NCI-H2171 treated with DMSO at 0.1 percent for 48 hours (cell line): ENCODE measurements around the gene CLEC9A.
"Not testable (repeated sequence)": the region's sequence is repeated elsewhere in the genome, so short reads cannot be mapped to it uniquely, and the experiment has no call there.

Source experiments
- DNase-seq: peaks from one replicate; lab custom pipeline; 2025; lab: John Stamatoyannopoulos, UW

The CLEC9A gene

GRCh38 chr12:10030446-10030845 lies at the start of gene CLEC9A:
Gene CLEC9A (plus strand): TSS chr12:10030682. CDS start chr12:10052688, 22,006 bp downstream.
- DNase-seq, result no peak

GRCh38 chr12:9991876-9992275 lies 38.6 kb upstream of the CLEC9A start:
- DNase-seq, result no peak

GRCh38 chr12:9992296-9992695 lies 38.2 kb upstream of the CLEC9A start:
- no peak for DNase-seq

GRCh38 chr12:9999016-9999415 lies 31.5 kb upstream of the CLEC9A start, which contains the start of gene CLEC1B:
Gene CLEC1B (minus strand): TSS chr12:9999121. CDS start chr12:9999100, 21 bp downstream.
- no peak for DNase-seq

- DNase-seq, result no peak
Observed at GRCh38 chr12:10001171-10001776, 29.2 kb upstream of the CLEC9A start.

- DNase-seq, result no peak
Observed at GRCh38 chr12:10012630-10013330, 17.7 kb upstream of the CLEC9A start.

- no peak for DNase-seq
Observed at GRCh38 chr12:10015450-10015849, 15.0 kb upstream of the CLEC9A start.

GRCh38 chr12:10016881-10017280 lies 13.6 kb upstream of the CLEC9A start:
- DNase-seq, result no peak

GRCh38 chr12:10018386-10018785 lies 12.1 kb upstream of the CLEC9A start:
- no peak for DNase-seq

GRCh38 chr12:10021342-10021741 lies 9.1 kb upstream of the CLEC9A start:
- DNase-seq, result no peak

GRCh38 chr12:10025236-10025635 lies 5.2 kb upstream of the CLEC9A start:
- no peak for DNase-seq

GRCh38 chr12:10026666-10027065 lies 3.8 kb upstream of the CLEC9A start:
- DNase-seq, result not testable (repeated sequence)

- no peak for DNase-seq
Observed at GRCh38 chr12:10027311-10027710, 3.2 kb upstream of the CLEC9A start.

- DNase-seq, result no peak
Observed at GRCh38 chr12:10027721-10028120, 2.8 kb upstream of the CLEC9A start.

- no peak for DNase-seq
Observed at GRCh38 chr12:10031321-10031720, 839 bp downstream of the CLEC9A start.

- DNase-seq, result no peak
Observed at GRCh38 chr12:10031771-10032175, 1.3 kb downstream of the CLEC9A start.

- DNase-seq, result no peak
Observed at GRCh38 chr12:10033783-10034545, 3.5 kb downstream of the CLEC9A start.

GRCh38 chr12:10042167-10042566 lies 11.7 kb downstream of the CLEC9A start:
- no peak for DNase-seq

GRCh38 chr12:10048526-10048925 lies 18.0 kb downstream of the CLEC9A start:
- no peak for DNase-seq

GRCh38 chr12:10052193-10052913 lies 21.9 kb downstream of the CLEC9A start:
- DNase-seq, result no peak

- DNase-seq, result no peak
Observed at GRCh38 chr12:10058387-10058786, 27.9 kb downstream of the CLEC9A start.

- no peak for DNase-seq
Observed at GRCh38 chr12:10065241-10065640, 34.8 kb downstream of the CLEC9A start.
